H9 (cell line): ENCODE data around the gene MRTO4. TPM values are rescaled to one million over a fixed set of nuclear protein-coding genes. Genes with fewer than 3 reads are reported as not detected.

Experiments used
- DNase-seq: peaks from one replicate; pipeline ENCODE4 v3.0.0-alpha.2; 2017
- H2AFZ ChIP-seq: one replicate; pipeline ENCODE4 v1.6.1; 2013; ENCODE audit warnings: mild to moderate bottlenecking, low read length, control low read depth, moderate library complexity
- H2AK5ac ChIP-seq: 2 replicates; pipeline ENCODE4 v1.6.1; 2013; ENCODE audit warnings: low read length, control low read depth, mixed read lengths; ENCODE audit not compliant: insufficient read length
- H2BK120ac ChIP-seq: one replicate; pipeline ENCODE4 v1.6.1; 2013; ENCODE audit warnings: low read depth, mild to moderate bottlenecking, low read length, control low read depth, inconsistent platforms; ENCODE audit not compliant: poor library complexity, severe bottlenecking
- H2BK12ac ChIP-seq: 2 replicates; pipeline ENCODE4 v1.6.1; 2013; ENCODE audit warnings: low read length, control low read depth, mixed read lengths, low read depth; ENCODE audit not compliant: insufficient read length
- H2BK15ac ChIP-seq: 2 replicates; pipeline ENCODE4 v1.6.1; 2013; ENCODE audit warnings: low read depth, low read length, control low read depth
- H2BK20ac ChIP-seq: one replicate; pipeline ENCODE4 v1.6.1; 2013; ENCODE audit warnings: low read depth, mild to moderate bottlenecking, low read length, control low read depth, inconsistent platforms; ENCODE audit not compliant: poor library complexity, severe bottlenecking
- H2BK5ac ChIP-seq: 2 replicates; pipeline ENCODE4 v1.6.1; 2013; ENCODE audit warnings: low read length, control low read depth, mixed read lengths; ENCODE audit not compliant: insufficient read length
- H3K14ac ChIP-seq: 2 replicates; pipeline ENCODE4 v1.6.1; 2013; ENCODE audit warnings: low read length, control low read depth; ENCODE audit not compliant: insufficient read depth
- H3K18ac ChIP-seq: 2 replicates; pipeline ENCODE4 v1.6.1; 2013; ENCODE audit warnings: low read depth, mild to moderate bottlenecking, mixed read lengths, low read length, control low read depth; ENCODE audit not compliant: insufficient read length
- H3K23ac ChIP-seq: 2 replicates; pipeline ENCODE4 v1.6.1; 2013; ENCODE audit warnings: low read length, control low read depth, mixed read lengths, low read depth; ENCODE audit not compliant: insufficient read length
- H3K23me2 ChIP-seq: 2 replicates; pipeline ENCODE4 v1.6.1; 2013; ENCODE audit warnings: low read depth, mild to moderate bottlenecking, mixed read lengths, low read length, control low read depth; ENCODE audit not compliant: insufficient read length, poor library complexity, severe bottlenecking
- H3K27ac ChIP-seq: 2 replicates; pipeline ENCODE4 v1.5.1; 2013; ENCODE audit warnings: low read length, control low read depth, mixed read lengths, low read depth; ENCODE audit not compliant: insufficient read length
- H3K27me3 ChIP-seq: 2 replicates; pipeline ENCODE4 v1.6.1; 2013; ENCODE audit warnings: low read length, control low read depth, inconsistent platforms; ENCODE audit not compliant: insufficient read depth
- H3K4ac ChIP-seq: 2 replicates; pipeline ENCODE4 v1.6.1; 2013; ENCODE audit warnings: low read depth, mild to moderate bottlenecking, control low read depth, inconsistent platforms, low read length, moderate library complexity
- H3K4me1 ChIP-seq: 2 replicates; pipeline ENCODE4 v1.6.1; 2013; ENCODE audit warnings: low read length, control low read depth, inconsistent platforms; ENCODE audit not compliant: insufficient read depth
- H3K4me2 ChIP-seq: 2 replicates; pipeline ENCODE4 v1.6.1; 2013; ENCODE audit warnings: low read length, control low read depth, mixed read lengths; ENCODE audit not compliant: insufficient read length, insufficient read depth
- H3K56ac ChIP-seq: 2 replicates; pipeline ENCODE4 v1.6.1; 2013; ENCODE audit warnings: low read depth, mild to moderate bottlenecking, mixed read lengths, low read length, control low read depth; ENCODE audit not compliant: insufficient read length
- H3K79me1 ChIP-seq: 2 replicates; pipeline ENCODE4 v1.6.1; 2013; ENCODE audit warnings: low read depth, mild to moderate bottlenecking, moderate library complexity, low read length, control low read depth, inconsistent platforms; ENCODE audit not compliant: insufficient read depth, poor library complexity, severe bottlenecking
- H3K79me2 ChIP-seq: 2 replicates; pipeline ENCODE4 v1.6.1; 2013; ENCODE audit warnings: low read length, control low read depth, inconsistent platforms; ENCODE audit not compliant: insufficient read depth
- H3K9ac ChIP-seq: 2 replicates; pipeline ENCODE4 v1.6.1; 2013; ENCODE audit warnings: low read length, control low read depth, mixed read lengths; ENCODE audit not compliant: insufficient read length; ENCODE audit errors: extremely low read depth
- H3K9me3 ChIP-seq: one replicate; pipeline ENCODE4 v1.6.1; 2013; ENCODE audit warnings: low read depth, low read length, inconsistent platforms; ENCODE audit not compliant: control insufficient read depth
- H3T11ph ChIP-seq: one replicate; pipeline ENCODE4 v1.6.1; 2013; ENCODE audit warnings: mild to moderate bottlenecking, low read length, control low read depth, inconsistent platforms
- H4K20me1 ChIP-seq: one replicate; pipeline ENCODE4 v1.6.1; 2013; ENCODE audit not compliant: control insufficient read depth, insufficient read length, insufficient read depth
- H4K5ac ChIP-seq: 2 replicates; pipeline ENCODE4 v1.6.1; 2013; ENCODE audit warnings: low read depth, mild to moderate bottlenecking, mixed read lengths, low read length, control low read depth; ENCODE audit not compliant: insufficient read length
- H4K8ac ChIP-seq: replicated peaks from 2 replicates; pipeline ENCODE4 v1.6.1; 2013; ENCODE audit warnings: low read length, control low read depth, mixed read lengths, low read depth; ENCODE audit not compliant: insufficient read length
- H4K91ac ChIP-seq: 2 replicates; pipeline ENCODE4 v1.6.1; 2013; ENCODE audit warnings: low read depth, mild to moderate bottlenecking, moderate library complexity, mixed read lengths, low read length, control low read depth; ENCODE audit not compliant: insufficient read length
- H3K27ac Mint-ChIP-seq, 3 experiments: 2 replicates in 2 of 3; 3 replicates in 1 of 3; pipeline ENCODE4 v1.8.0; 2020 to 2021; ENCODE audit warnings: mixed read lengths in 3 of 3, mild to moderate bottlenecking in 1 of 3, moderate library complexity in 1 of 3
- H3K27me3 Mint-ChIP-seq: 2 replicates; pipeline ENCODE4 v1.8.0; 2021; ENCODE audit warnings: low read depth, mild to moderate bottlenecking, moderate library complexity, mixed read lengths
- H3K36me3 Mint-ChIP-seq, 3 experiments: 2 replicates in 2 of 3; 3 replicates in 1 of 3; pipeline ENCODE4 v1.8.0; 2020 to 2021; ENCODE audit warnings: low read depth in 3 of 3, mixed read lengths in 3 of 3; ENCODE audit not compliant: insufficient read depth in 1 of 3
- H3K4me1 Mint-ChIP-seq, 2 experiments: 2 replicates each; pipeline ENCODE4 v1.8.0; 2020; ENCODE audit warnings: mixed read lengths in 2 of 2
- H3K4me3 Mint-ChIP-seq, 2 experiments: 2 replicates in 1 of 2; 3 replicates in 1 of 2; pipeline ENCODE4 v1.8.0; 2020 to 2021; ENCODE audit warnings: mild to moderate bottlenecking in 2 of 2, mixed read lengths in 2 of 2, moderate library complexity in 1 of 2
- H3K9me3 Mint-ChIP-seq, 2 experiments: 2 replicates in 1 of 2; 3 replicates in 1 of 2; pipeline ENCODE4 v1.8.0; 2020; ENCODE audit warnings: mild to moderate bottlenecking in 2 of 2, mixed read lengths in 2 of 2, moderate library complexity in 1 of 2
- CTCF ChIP-seq: fragments of 200-600 bp; sonication (generic); conservative IDR thresholded peaks from 3 replicates; pipeline ENCODE4 v1.8.0; 2021; ENCODE audit warnings: antibody characterized with exemption, mild to moderate bottlenecking
- WGBS: extraction: QIAGEN DNeasy Blood & Tissue Kit; methylation state at CpG from one replicate; pipeline ENCODE4 v1.1.7; 2013; ENCODE audit warnings: missing lambda C conversion rate, low lambda C conversion rate, mixed read lengths; ENCODE audit not compliant: insufficient read length; ENCODE audit errors: extremely low coverage; 5-methylcytosine and 5-hydroxymethylcytosine counted together
- total RNA-seq: library from RNA; stranded (reverse); gene quantifications from 2 replicates; pipeline ENCODE4 v1.2.1, GENCODE V29; 2021

The MRTO4 gene
- total RNA-seq, 1 experiment from 2014 or later = 78.3 TPM

- H2BK120ac ChIP-seq = no peak overlapping the region
- H2BK12ac ChIP-seq = no peak overlapping the region
- H2BK5ac ChIP-seq = no peak overlapping the region
- no peak overlapping the region for H3K27ac ChIP-seq
- H4K20me1 ChIP-seq = no peaks in the 10 kb centered on the region
- Mint-ChIP-seq H3K4me3 (no peak overlapping the region), H3K27me3 (0 out of 2 replicates have a peak, but pooled peaks cover 1% of the 10 kb centered on the region), H3K4me1 (no peaks in the 10 kb centered on the region), H3K27ac (0 out of 7 replicates have a peak overlapping the region, but pooled peaks of 1 of the 3 experiments have one; percentile 14), H3K36me3 (peaks cover 20 to 37% (median 32%) of the 10 kb centered on the region in 3 experiments; a peak in 6 of 7 replicates), H3K9me3 (no peaks in the 10 kb centered on the region)
- no peak overlapping the region for H3T11ph ChIP-seq
- H4K5ac ChIP-seq = no peak overlapping the region
- H3K23ac ChIP-seq = no peak overlapping the region
- no CpG with 5 or more reads among the region's 5 CpGs for WGBS
- no peaks in the 10 kb centered on the region for H3K27me3 ChIP-seq
- no peak overlapping the region for H2BK20ac ChIP-seq
- no peaks in the 10 kb centered on the region for H3K23me2 ChIP-seq
- no peaks in the 10 kb centered on the region for H3K79me1 ChIP-seq
- no peak overlapping the region; the same call in 1 of the 2 replicates for H3K14ac ChIP-seq
- no peaks in the 10 kb centered on the region for H3K9me3 ChIP-seq
- H3K18ac ChIP-seq = no peak overlapping the region
- no peaks in the 10 kb centered on the region for H3K79me2 ChIP-seq
- H2BK15ac ChIP-seq = no peak overlapping the region
- H4K8ac ChIP-seq = no peak overlapping the region
- H3K56ac ChIP-seq = no peak overlapping the region
- H3K4me2 ChIP-seq = no peak overlapping the region
- H3K9ac ChIP-seq = no peak overlapping the region
- H3K4me1 ChIP-seq = no peaks in the 10 kb centered on the region
- H2AFZ ChIP-seq = no peak overlapping the region
- no peak for DNase-seq
- H2AK5ac ChIP-seq = no peak overlapping the region
- TF ChIP-seq CTCF = no peak
- H3K4ac ChIP-seq = no peak overlapping the region
- H4K91ac ChIP-seq = no peak overlapping the region
Measured at GRCh38 chr1:19262047-19262446, 10.4 kb downstream of the MRTO4 start.
